GM23248 (cell line): ENCODE measurements around the gene HOXA3. TPM values are rescaled to one million over a fixed set of nuclear protein-coding genes. Genes with fewer than 3 reads are reported as not detected.

Experiments used
- DNase-seq: peaks from one replicate; pipeline ENCODE4 v3.0.0-alpha.2; 2015
- H2AFZ ChIP-seq: fragments of 200-600 bp; sonication (generic); 2 replicates; pipeline ENCODE4 v1.6.1; 2016; ENCODE audit warnings: antibody characterized with exemption
- H3F3A ChIP-seq: fragments of 200-600 bp; sonication (generic); 2 replicates; pipeline ENCODE4 v1.6.1; 2016; ENCODE audit warnings: mild to moderate bottlenecking, antibody characterized with exemption, mixed run types; ENCODE audit not compliant: insufficient read depth
- H3K27ac ChIP-seq: fragments of 200-600 bp; sonication (generic); 2 replicates; pipeline ENCODE4 v1.5.1; 2016; ENCODE audit warnings: mild to moderate bottlenecking
- H3K27me3 ChIP-seq: fragments of 200-600 bp; sonication (generic); replicated peaks from 2 replicates; pipeline ENCODE4 v1.6.1; 2016; ENCODE audit warnings: mild to moderate bottlenecking; ENCODE audit not compliant: insufficient read depth
- H3K36me3 ChIP-seq: fragments of 200-600 bp; sonication (generic); 2 replicates; pipeline ENCODE4 v1.6.1; 2016; ENCODE audit warnings: low read depth, mild to moderate bottlenecking
- H3K4me1 ChIP-seq: fragments of 200-600 bp; sonication (generic); 2 replicates; pipeline ENCODE4 v1.6.1; 2016; ENCODE audit warnings: mild to moderate bottlenecking; ENCODE audit not compliant: insufficient read depth
- H3K4me2 ChIP-seq: fragments of 200-600 bp; sonication (generic); one replicate; pipeline ENCODE4 v1.6.1; 2016; ENCODE audit warnings: mild to moderate bottlenecking; ENCODE audit not compliant: unreplicated experiment
- H3K4me3 ChIP-seq: fragments of 200-600 bp; sonication (generic); 2 replicates; pipeline ENCODE4 v1.5.1; 2016; ENCODE audit warnings: mild to moderate bottlenecking
- H3K79me2 ChIP-seq: fragments of 200-600 bp; sonication (generic); 2 replicates; pipeline ENCODE4 v1.6.1; 2016; ENCODE audit warnings: mild to moderate bottlenecking; ENCODE audit not compliant: insufficient read depth
- H3K9ac ChIP-seq: fragments of 200-600 bp; sonication (generic); 2 replicates; pipeline ENCODE4 v1.6.1; 2016; ENCODE audit warnings: mild to moderate bottlenecking
- H3K9me2 ChIP-seq: fragments of 200-600 bp; sonication (generic); 2 replicates; pipeline ENCODE4 v1.6.1; 2016; ENCODE audit warnings: mixed run types, mild to moderate bottlenecking, moderate library complexity; ENCODE audit not compliant: insufficient read depth
- H3K9me3 ChIP-seq: fragments of 200-600 bp; sonication (generic); one replicate; pipeline ENCODE4 v1.6.1; 2017; ENCODE audit warnings: low read depth
- H4K20me1 ChIP-seq: fragments of 200-600 bp; sonication (generic); 2 replicates; pipeline ENCODE4 v1.6.0; 2016; ENCODE audit not compliant: insufficient read depth
- EZH2 ChIP-seq: fragments of 200-600 bp; sonication (generic); IDR thresholded peaks from 2 replicates; pipeline ENCODE4 v1.6.1; 2018; ENCODE audit warnings: antibody characterized with exemption, mild to moderate bottlenecking; ENCODE audit not compliant: insufficient read depth, poor library complexity, severe bottlenecking
- EZH2phosphoT487 ChIP-seq: fragments of 200-600 bp; sonication (generic); IDR thresholded peaks from 2 replicates; pipeline ENCODE4 v1.6.1; 2018; ENCODE audit warnings: antibody characterized with exemption, moderate library complexity, mild to moderate bottlenecking, low read depth; ENCODE audit not compliant: insufficient read depth
- WGBS, 2 experiments: methylation state at CpG; one replicate each; pipeline ENCODE4 v1.1.6; 2015 to 2017; ENCODE audit warnings: low lambda C conversion rate in 2 of 2, low coverage in 1 of 2; ENCODE audit errors: missing lambda C conversion rate in 2 of 2; 5-methylcytosine and 5-hydroxymethylcytosine counted together
- in situ Hi-C: fragments of 300-500 bp; cut with MboI; formaldehyde crosslinking; loops from 2 replicates; pipeline ENCODE4 v1.15.0; 2020
- polyA plus RNA-seq: library from polyadenylated mRNA; unstranded; fragments of >200 nt; fragmentation: Nextera tagmentation; extraction: Ambion mirVana; gene quantifications from 2 replicates; pipeline ENCODE4 v1.2.1, GENCODE V29; 2016
- total RNA-seq: library from RNA; depleted of rRNA; stranded (reverse); fragments of >200 nt; shearing (Covaris generic); gene quantifications from 2 replicates; pipeline ENCODE4 v1.2.3, GENCODE V29; 2014

Gene HOXA3
- total and polyA plus RNA-seq, 2 experiments from 2014 or later: 1.2 to 2.1 TPM

- no peak overlapping the region for H3K4me3 ChIP-seq
- no peaks in the 10 kb centered on the region for H3K9me3 ChIP-seq
- no peaks in the 10 kb centered on the region for H3K4me1 ChIP-seq
- no peak overlapping the region for H2AFZ ChIP-seq
- H4K20me1 ChIP-seq: no peaks in the 10 kb centered on the region
- no peaks in the 10 kb centered on the region for H3K36me3 ChIP-seq
- no peak overlapping the region for H3K4me2 ChIP-seq
- H3F3A ChIP-seq: no peaks in the 10 kb centered on the region
- no peak for TF ChIP-seq EZH2phosphoT487
- TF ChIP-seq EZH2: no peak
- H3K9me2 ChIP-seq: no peaks in the 10 kb centered on the region
- 71 to 88% methylated on average over 3 of the region's 3 CpGs for WGBS, 2 experiments
- no peak overlapping the region for H3K9ac ChIP-seq
- DNase-seq: no peak
- in situ Hi-C loops: no loop called here
- no peaks in the 10 kb centered on the region for H3K79me2 ChIP-seq
- H3K27ac ChIP-seq: no peak overlapping the region
- no peaks in the 10 kb centered on the region for H3K27me3 ChIP-seq
These were observed 33.8 kb downstream of the HOXA3 start for GRCh38 chr7:27118580-27118979.

- no peak overlapping the region for H3K4me3 ChIP-seq
- H3K9me2 ChIP-seq: no peaks in the 10 kb centered on the region
- no peaks in the 10 kb centered on the region for H4K20me1 ChIP-seq
- no peaks in the 10 kb centered on the region for H3F3A ChIP-seq
- H3K36me3 ChIP-seq: no peaks in the 10 kb centered on the region
- no peak overlapping the region for H3K9ac ChIP-seq
- WGBS, 2 experiments: 88 to 91% methylated on average over 19 of the region's 19 CpGs
- no peaks in the 10 kb centered on the region for H3K4me1 ChIP-seq
- H3K4me2 ChIP-seq: no peak overlapping the region
- H3K79me2 ChIP-seq: no peaks in the 10 kb centered on the region
- H3K27ac ChIP-seq: no peak overlapping the region
- in situ Hi-C loops: no loop called here
- TF ChIP-seq EZH2phosphoT487: no peak
- TF ChIP-seq EZH2: no peak
- DNase-seq: no peak
- H3K9me3 ChIP-seq: no peaks in the 10 kb centered on the region
- H3K27me3 ChIP-seq: no peaks in the 10 kb centered on the region
- H2AFZ ChIP-seq: no peak overlapping the region
These were observed 34.4 kb downstream of the HOXA3 start for GRCh38 chr7:27117887-27118491.

GRCh38 chr7:27116962-27117886, 35.2 kb downstream of the HOXA3 start:
- H4K20me1 ChIP-seq: no peaks in the 10 kb centered on the region
- no peak overlapping the region for H3K4me3 ChIP-seq
- TF ChIP-seq EZH2 (no peak), EZH2phosphoT487 (no peak)
- H3K4me2 ChIP-seq: no peak overlapping the region
- WGBS, 2 experiments: 89 to 97% methylated on average over 11 to 12 of the region's 12 CpGs
- DNase-seq: no peak
- H3K9me3 ChIP-seq: no peaks in the 10 kb centered on the region
- no peaks in the 10 kb centered on the region for H3K4me1 ChIP-seq
- no peaks in the 10 kb centered on the region for H3K27me3 ChIP-seq
- H3K36me3 ChIP-seq: no peaks in the 10 kb centered on the region
- no peak overlapping the region for H3K9ac ChIP-seq
- no peaks in the 10 kb centered on the region for H3K9me2 ChIP-seq
- in situ Hi-C loops: no loop called here
- H3K27ac ChIP-seq: no peak overlapping the region
- H3F3A ChIP-seq: peaks cover 4% of the 10 kb centered on the region; the same call in 1 of the 2 replicates
- H2AFZ ChIP-seq: no peak overlapping the region
- no peaks in the 10 kb centered on the region for H3K79me2 ChIP-seq

- H3K27ac ChIP-seq: no peak overlapping the region
- WGBS, 2 experiments: 91 to 92% methylated on average over 20 of the region's 20 CpGs
- in situ Hi-C loops: no loop called here
- no peak overlapping the region; the same call in 1 of the 2 replicates for H3K4me3 ChIP-seq
- no peaks in the 10 kb centered on the region for H3K9me3 ChIP-seq
- H3K9me2 ChIP-seq: no peaks in the 10 kb centered on the region
- H3F3A ChIP-seq: peaks cover 11% of the 10 kb centered on the region; the same call in 1 of the 2 replicates
- H3K27me3 ChIP-seq: no peaks in the 10 kb centered on the region
- no peak overlapping the region for H2AFZ ChIP-seq
- no peak overlapping the region for H3K4me2 ChIP-seq
- H3K36me3 ChIP-seq: no peaks in the 10 kb centered on the region
- no peaks in the 10 kb centered on the region for H3K79me2 ChIP-seq
- DNase-seq: no peak
- no peaks in the 10 kb centered on the region for H4K20me1 ChIP-seq
- no peak overlapping the region for H3K9ac ChIP-seq
- no peak for TF ChIP-seq EZH2
- no peak for TF ChIP-seq EZH2phosphoT487
- peaks cover 3% of the 10 kb centered on the region; the same call in 1 of the 2 replicates for H3K4me1 ChIP-seq
These were observed 36.1 kb downstream of the HOXA3 start for GRCh38 chr7:27116031-27116961.
